IMR-90 (cell line): ENCODE measurements around the gene KATNA1. TPM values are rescaled to one million over a fixed set of nuclear protein-coding genes. Genes with fewer than 3 reads are reported as not detected.

Experiments used
- ATAC-seq: fragments of 200-7000 bp; cut with Tn5 transposase; 2 replicates; pipeline ENCODE4 v1.9.1; 2020; ENCODE audit warnings: low read depth, mild to moderate bottlenecking, moderate library complexity
- BruUV-seq: library from RNA; stranded (reverse); fragments of 400-500 nt; replicated peaks from 2 replicates; lab custom pipeline; 2021; lab: Mats Ljungman, UMichigan
- CTCF ChIA-PET: fragments of 300-600 bp; formaldehyde crosslinking; extraction: SDS; loops from one replicate; lab custom pipeline; 2021; ENCODE audit warnings: antibody characterized with exemption; lab: Yijun Ruan, JAX
- POLR2A ChIA-PET: fragments of 300-600 bp; sonication (Branson Sonifier 250); formaldehyde crosslinking; loops from one replicate; lab custom pipeline; 2022; ENCODE audit warnings: antibody characterized with exemption; ENCODE audit not compliant: unreplicated experiment; lab: Charles Lee
- DNase-seq: peaks from one replicate; pipeline ENCODE4 v3.0.0; 2013
- H2AFZ ChIP-seq: replicated peaks from 2 replicates; pipeline ENCODE3; 2013; ENCODE audit warnings: low read length, mild to moderate bottlenecking; ENCODE audit not compliant: poor library complexity
- H2AK5ac ChIP-seq: 2 replicates; pipeline ENCODE4 v1.6.1; 2013; ENCODE audit warnings: low read depth, low read length, inconsistent platforms
- H2AK9ac ChIP-seq: replicated peaks from 2 replicates; pipeline ENCODE3; 2013; ENCODE audit warnings: mild to moderate bottlenecking, low read depth, low read length, moderate library complexity; ENCODE audit not compliant: poor library complexity
- H2BK120ac ChIP-seq: 2 replicates; pipeline ENCODE4 v1.6.1; 2013; ENCODE audit warnings: low read depth, low read length, inconsistent platforms
- H2BK15ac ChIP-seq: 3 replicates; pipeline ENCODE4 v1.6.1; 2013; ENCODE audit warnings: low read depth, low read length, inconsistent platforms
- H2BK20ac ChIP-seq: 2 replicates; pipeline ENCODE4 v1.6.1; 2013; ENCODE audit warnings: low read depth, mild to moderate bottlenecking, inconsistent platforms, low read length, moderate library complexity
- H2BK5ac ChIP-seq: 2 replicates; pipeline ENCODE4 v1.6.1; 2013; ENCODE audit warnings: mild to moderate bottlenecking, low read depth, low read length, inconsistent platforms; ENCODE audit not compliant: poor library complexity, severe bottlenecking
- H3K14ac ChIP-seq: replicated peaks from 2 replicates; pipeline ENCODE4 v1.6.1; 2013; ENCODE audit warnings: low read depth, low read length, inconsistent platforms
- H3K18ac ChIP-seq: 2 replicates; pipeline ENCODE4 v1.6.1; 2013; ENCODE audit warnings: low read depth, low read length, control low read depth
- H3K23ac ChIP-seq: 2 replicates; pipeline ENCODE4 v1.6.1; 2013; ENCODE audit warnings: low read depth, low read length, inconsistent platforms
- H3K27ac ChIP-seq: 2 replicates; pipeline ENCODE4 v1.5.1; 2013; ENCODE audit warnings: mild to moderate bottlenecking, control low read depth, low read length; ENCODE audit not compliant: insufficient read depth
- H3K27me3 ChIP-seq: 2 replicates; pipeline ENCODE4 v1.6.1; 2013; ENCODE audit warnings: low read length; ENCODE audit not compliant: control insufficient read depth, insufficient read depth
- H3K36me3 ChIP-seq: 2 replicates; pipeline ENCODE4 v1.6.1; 2013; ENCODE audit warnings: low read length, mixed read lengths; ENCODE audit not compliant: control insufficient read depth, insufficient read depth
- H3K4ac ChIP-seq: 2 replicates; pipeline ENCODE4 v1.6.1; 2013; ENCODE audit warnings: low read depth, low read length, inconsistent platforms
- H3K4me1 ChIP-seq: 2 replicates; pipeline ENCODE4 v1.6.1; 2013; ENCODE audit warnings: low read length, mixed read lengths; ENCODE audit not compliant: control insufficient read depth, insufficient read depth
- H3K4me2 ChIP-seq: 2 replicates; pipeline ENCODE4 v1.6.1; 2013; ENCODE audit warnings: low read depth, mild to moderate bottlenecking, control low read depth, low read length, moderate library complexity
- H3K4me3 ChIP-seq: 2 replicates; pipeline ENCODE4 v1.5.1; 2013; ENCODE audit warnings: low read depth, mild to moderate bottlenecking, control low read depth, low read length, moderate library complexity; ENCODE audit not compliant: insufficient read depth
- H3K56ac ChIP-seq: 2 replicates; pipeline ENCODE4 v1.6.1; 2013; ENCODE audit warnings: low read length, inconsistent platforms; ENCODE audit not compliant: insufficient read depth; ENCODE audit errors: extremely low read depth
- H3K79me1 ChIP-seq, 2 experiments: 2 replicates each; pipeline ENCODE4 v1.6.1; 2013; ENCODE audit warnings: low read length in 2 of 2, inconsistent platforms in 1 of 2, low read depth in 1 of 2
- H3K9ac ChIP-seq: 2 replicates; pipeline ENCODE4 v1.6.1; 2013; ENCODE audit warnings: low read depth, low read length, control low read depth
- H3K9me1 ChIP-seq: 2 replicates; pipeline ENCODE4 v1.6.1; 2013; ENCODE audit warnings: low read length, inconsistent platforms; ENCODE audit not compliant: insufficient read depth
- H3K9me3 ChIP-seq: 2 replicates; pipeline ENCODE4 v1.6.1; 2013; ENCODE audit warnings: low read length; ENCODE audit not compliant: control insufficient read depth, insufficient read depth
- H4K20me1 ChIP-seq: 2 replicates; pipeline ENCODE4 v1.6.1; 2013; ENCODE audit warnings: low read length, inconsistent platforms; ENCODE audit not compliant: insufficient read depth
- H4K5ac ChIP-seq: 2 replicates; pipeline ENCODE4 v1.6.1; 2013; ENCODE audit warnings: mild to moderate bottlenecking, low read depth, low read length, control low read depth
- H4K8ac ChIP-seq, 2 experiments: 2 replicates each; pipeline ENCODE4 v1.6.1; 2013; ENCODE audit warnings: low read depth in 2 of 2, low read length in 2 of 2, control low read depth in 1 of 2, inconsistent platforms in 1 of 2
- H4K91ac ChIP-seq: 2 replicates; pipeline ENCODE4 v1.6.1; 2013; ENCODE audit warnings: low read depth, low read length, inconsistent platforms; ENCODE audit not compliant: insufficient read depth
- MAFK ChIP-seq: IDR thresholded peaks from 2 replicates; pipeline ENCODE4 v1.6.1; 2012; ENCODE audit warnings: low read depth, low read length, improper control_type of control experiment
- NFE2L2 ChIP-seq: fragments of 150-350 bp; IDR thresholded peaks from 2 replicates; pipeline ENCODE4 v1.6.1; 2016; ENCODE audit warnings: low read depth, mild to moderate bottlenecking, low read length
- POLR2A ChIP-seq: IDR thresholded peaks from 2 replicates; pipeline ENCODE4 v1.6.1; 2012; ENCODE audit warnings: mild to moderate bottlenecking, low read depth, low read length
- USF2 ChIP-seq: fragments of 150-350 bp; IDR thresholded peaks from 2 replicates; pipeline ENCODE4 v1.6.1; 2017; ENCODE audit warnings: mild to moderate bottlenecking, antibody characterized with exemption, low read length, low read depth
- WGBS, 2 experiments: methylation state at CpG; one replicate each; pipeline versions ENCODE4 v1.1.5 to v1.1.7; 2013; ENCODE audit warnings: missing lambda C conversion rate in 2 of 2; ENCODE audit not compliant: insufficient read length in 1 of 2; ENCODE audit errors: extremely low coverage in 2 of 2; 5-methylcytosine and 5-hydroxymethylcytosine counted together
- dilution Hi-C: fragments of 300-500 bp; cut with HindIII; formaldehyde crosslinking; loops from one replicate; pipeline ENCODE4 v1.14.3; 2018; ENCODE audit warnings: low sequenced_read_pairs; ENCODE audit not compliant: unreplicated experiment
- in situ Hi-C: fragments of 300-500 bp; cut with MboI; formaldehyde crosslinking; loops from 3 replicates; pipeline ENCODE4 v1.14.3; 2019; ENCODE audit warnings: low sequenced_read_pairs, inconsistent platforms, mixed read lengths
- intact Hi-C: fragments of 100-400 bp; cut with micrococcal nuclease; formaldehyde crosslinking; loops from 2 replicates; pipeline ENCODE4 v1.10.0; 2022
- polyA plus RNA-seq, 3 experiments: library from polyadenylated mRNA; depleted of rRNA; stranded (reverse); fragments of >200 nt; gene quantifications; 2 replicates each; pipeline ENCODE4 v1.2.3, GENCODE V29; 2012; ENCODE audit warnings: low replicate concordance in 1 of 3
- total RNA-seq: library from RNA; depleted of rRNA; stranded (reverse); fragments of >200 nt; gene quantifications from 2 replicates; pipeline ENCODE4 v1.2.3, GENCODE V29; 2012

The KATNA1 gene
- total and polyA plus RNA-seq, 2 of the 4 experiments (the other 2 are of a cell fraction) = 15.3 to 24.6 TPM

DNA sequence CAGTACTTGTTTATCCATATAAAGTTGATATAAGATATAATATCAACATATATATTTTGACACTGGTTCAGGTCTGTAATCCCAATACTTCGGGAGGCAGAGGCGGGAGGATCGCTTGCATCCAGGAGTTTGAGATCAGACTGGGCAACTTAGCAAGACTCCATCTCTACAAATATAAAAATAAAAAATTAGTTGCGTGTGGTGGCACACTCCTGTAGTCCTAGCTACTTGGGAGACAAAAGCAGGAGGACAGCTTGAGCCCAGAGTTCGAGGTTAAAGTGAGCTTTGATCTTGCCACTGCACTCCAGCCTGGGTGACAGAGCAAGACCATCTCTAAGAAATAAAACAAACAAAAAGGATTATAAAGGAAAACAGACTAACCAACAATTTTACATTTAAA lies 8.9 kb upstream of the KATNA1 start:
- no peaks in the 10 kb centered on the region for H3K4me1 ChIP-seq
- no peak overlapping the region for H2BK120ac ChIP-seq
- BruUV-seq = no TSS peak
- no peaks in the 10 kb centered on the region for H3K9me3 ChIP-seq
- H4K20me1 ChIP-seq = no peaks in the 10 kb centered on the region
- H2AK5ac ChIP-seq = no peak overlapping the region
- H4K8ac ChIP-seq = no peak overlapping the region
- no peak overlapping the region for H3K4me3 ChIP-seq
- H3K23ac ChIP-seq = no peak overlapping the region
- intact Hi-C loops (no loop called here), dilution Hi-C loops (no loop called here), in situ Hi-C loops (no loop called here)
- peaks cover 6% of the 10 kb centered on the region for H3K36me3 ChIP-seq
- TF ChIP-seq MAFK (no peak), NFE2L2 (no peak), USF2 (no peak), POLR2A (no peak)
- H2BK5ac ChIP-seq = no peak overlapping the region
- H3K9me1 ChIP-seq = no peaks in the 10 kb centered on the region
- no peak overlapping the region for H4K5ac ChIP-seq
- no peak overlapping the region for H2AK9ac ChIP-seq
- ATAC-seq = no peak
- no peak overlapping the region for H3K14ac ChIP-seq
- H3K4ac ChIP-seq = no peak overlapping the region
- no peak overlapping the region for H3K9ac ChIP-seq
- H3K27me3 ChIP-seq = no peaks in the 10 kb centered on the region
- ChIA-PET CTCF (no interaction called here), POLR2A (no interaction called here)
- no peak overlapping the region for H2BK15ac ChIP-seq
- no peaks in the 10 kb centered on the region for H3K79me1 ChIP-seq
- no peak overlapping the region for H2BK20ac ChIP-seq
- DNase-seq = no peak
- no peak overlapping the region for H2AFZ ChIP-seq
- no peak overlapping the region for H3K18ac ChIP-seq
- no peak overlapping the region for H3K27ac ChIP-seq
- no CpG with 5 or more reads among the region's 5 CpGs for WGBS, 2 experiments
- H3K56ac ChIP-seq = no peak overlapping the region
- no peak overlapping the region for H4K91ac ChIP-seq
- H3K4me2 ChIP-seq = no peak overlapping the region
